Fibroblast of mammary gland (primary cell): ENCODE measurements around the gene NUP42.

Source experiments
- DNase-seq: peaks from one replicate; pipeline ENCODE4 v3.0.0-alpha.2; 2010; ENCODE audit warnings: low read depth
- H3K4me3 ChIP-seq: 2 replicates; pipeline ENCODE4 v1.5.1; 2011; ENCODE audit warnings: low read depth, mild to moderate bottlenecking, low read length, moderate library complexity; ENCODE audit not compliant: control insufficient read depth
- TF ChIP-seq, protein P1 (sequence below): conservative IDR thresholded peaks from 2 replicates; pipeline ENCODE4 v1.5.1; 2011; ENCODE audit warnings: low read depth, low read length, inconsistent platforms; ENCODE audit not compliant: control insufficient read depth, insufficient read depth

The NUP42 gene, protein sequence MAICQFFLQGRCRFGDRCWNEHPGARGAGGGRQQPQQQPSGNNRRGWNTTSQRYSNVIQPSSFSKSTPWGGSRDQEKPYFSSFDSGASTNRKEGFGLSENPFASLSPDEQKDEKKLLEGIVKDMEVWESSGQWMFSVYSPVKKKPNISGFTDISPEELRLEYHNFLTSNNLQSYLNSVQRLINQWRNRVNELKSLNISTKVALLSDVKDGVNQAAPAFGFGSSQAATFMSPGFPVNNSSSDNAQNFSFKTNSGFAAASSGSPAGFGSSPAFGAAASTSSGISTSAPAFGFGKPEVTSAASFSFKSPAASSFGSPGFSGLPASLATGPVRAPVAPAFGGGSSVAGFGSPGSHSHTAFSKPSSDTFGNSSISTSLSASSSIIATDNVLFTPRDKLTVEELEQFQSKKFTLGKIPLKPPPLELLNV

DNA sequence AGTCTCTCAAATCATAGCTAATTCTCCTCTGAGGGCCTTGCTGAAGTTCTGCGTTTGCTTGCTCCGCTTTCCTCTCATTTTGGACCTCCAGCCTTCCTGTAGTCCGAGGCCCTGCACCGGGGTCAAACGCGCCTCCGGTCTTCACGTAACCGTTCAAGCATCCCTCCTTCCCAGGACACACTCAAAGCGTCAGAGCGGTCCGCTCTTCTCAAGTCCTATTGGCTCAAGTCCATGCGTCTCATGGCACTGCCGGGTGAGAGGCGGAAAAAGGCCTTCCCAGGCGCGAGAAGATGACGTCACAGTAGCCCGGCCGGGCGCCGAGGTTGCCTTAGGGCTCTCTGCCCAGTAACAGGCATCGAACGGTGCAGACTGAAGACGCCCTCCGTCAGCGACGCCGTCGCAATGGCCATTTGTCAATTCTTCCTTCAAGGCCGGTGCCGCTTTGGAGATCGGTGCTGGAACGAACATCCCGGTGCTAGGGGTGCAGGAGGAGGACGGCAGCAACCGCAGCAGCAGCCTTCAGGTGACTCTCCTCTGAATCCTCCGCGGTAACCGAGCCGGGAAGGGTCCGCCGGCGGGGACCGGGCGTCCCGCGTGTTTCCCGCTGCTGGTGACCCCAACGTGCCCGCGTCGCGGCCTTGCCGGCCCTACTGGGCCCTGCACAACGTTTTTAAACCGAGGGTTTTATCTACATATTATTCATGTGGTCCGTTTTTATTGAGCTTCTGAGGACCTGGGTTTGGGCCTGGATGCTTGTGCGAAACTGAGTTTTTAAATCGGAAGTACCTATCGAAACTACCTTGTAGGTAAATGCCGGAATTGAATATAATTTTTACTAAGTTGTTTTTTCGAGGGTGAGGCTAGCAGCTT is at the start of gene NUP42:
Gene NUP42, plus strand, starts transcription at position 365 of the 870 bp plus-strand sequence. Its CDS starts 38 bp downstream, at position 403.
- H3K4me3 ChIP-seq, result peak within 1 kb of the TSS; percentile 93
- peak; percentile 100 for DNase-seq
- TF ChIP-seq, protein P1, sequence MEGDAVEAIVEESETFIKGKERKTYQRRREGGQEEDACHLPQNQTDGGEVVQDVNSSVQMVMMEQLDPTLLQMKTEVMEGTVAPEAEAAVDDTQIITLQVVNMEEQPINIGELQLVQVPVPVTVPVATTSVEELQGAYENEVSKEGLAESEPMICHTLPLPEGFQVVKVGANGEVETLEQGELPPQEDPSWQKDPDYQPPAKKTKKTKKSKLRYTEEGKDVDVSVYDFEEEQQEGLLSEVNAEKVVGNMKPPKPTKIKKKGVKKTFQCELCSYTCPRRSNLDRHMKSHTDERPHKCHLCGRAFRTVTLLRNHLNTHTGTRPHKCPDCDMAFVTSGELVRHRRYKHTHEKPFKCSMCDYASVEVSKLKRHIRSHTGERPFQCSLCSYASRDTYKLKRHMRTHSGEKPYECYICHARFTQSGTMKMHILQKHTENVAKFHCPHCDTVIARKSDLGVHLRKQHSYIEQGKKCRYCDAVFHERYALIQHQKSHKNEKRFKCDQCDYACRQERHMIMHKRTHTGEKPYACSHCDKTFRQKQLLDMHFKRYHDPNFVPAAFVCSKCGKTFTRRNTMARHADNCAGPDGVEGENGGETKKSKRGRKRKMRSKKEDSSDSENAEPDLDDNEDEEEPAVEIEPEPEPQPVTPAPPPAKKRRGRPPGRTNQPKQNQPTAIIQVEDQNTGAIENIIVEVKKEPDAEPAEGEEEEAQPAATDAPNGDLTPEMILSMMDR, result no peak

DNA sequence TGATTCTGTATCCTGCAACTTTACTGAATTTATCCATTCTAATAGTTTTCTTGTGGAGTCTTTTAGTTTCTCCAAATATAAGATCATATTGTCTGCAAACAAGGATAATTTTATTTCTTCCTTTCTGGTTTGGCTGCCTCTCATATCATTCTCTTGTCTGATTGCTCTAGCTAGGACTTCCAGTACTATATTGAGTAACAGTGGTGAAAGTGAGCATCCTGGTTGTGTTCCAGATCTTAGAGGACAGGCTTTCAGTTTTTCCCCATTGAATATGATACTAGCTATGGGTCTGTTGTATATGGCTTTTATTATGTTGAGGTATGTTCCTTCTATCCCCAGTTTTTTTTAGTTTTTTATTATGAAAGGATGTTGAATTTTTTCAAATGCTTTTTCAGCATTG is 48.1 kb upstream of the NUP42 start:
- no peak for DNase-seq
- H3K4me3 ChIP-seq, result no peak overlapping the region
- TF ChIP-seq, protein P1, result no peak

DNA sequence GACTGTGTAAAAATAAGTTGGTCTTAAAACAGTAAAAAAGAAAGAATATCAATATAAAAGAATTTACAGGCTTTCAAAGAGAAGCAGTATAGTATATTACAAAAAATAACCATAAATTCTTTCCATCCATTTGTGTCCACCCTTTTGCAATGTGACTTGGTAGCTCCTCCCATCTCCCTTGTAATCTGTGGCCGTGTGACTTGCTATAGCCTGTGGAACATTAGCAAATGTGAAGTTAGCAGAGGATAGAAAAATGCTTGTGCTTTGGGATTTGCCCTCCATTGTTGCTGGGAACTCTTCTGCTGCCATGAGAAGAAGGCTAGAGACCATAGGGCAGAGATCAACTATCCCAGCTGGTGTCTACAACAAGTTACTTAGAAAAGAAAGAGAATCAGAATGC is 46.1 kb upstream of the NUP42 start:
- TF ChIP-seq, protein P1, result no peak
- DNase-seq, result no peak

GRCh38 chr7:23136216-23136615 is 45.6 kb upstream of the NUP42 start:
- no peak for DNase-seq
- no peak overlapping the region for H3K4me3 ChIP-seq
- TF ChIP-seq, protein P1, result no peak

More for the DNA sequence above, 46.1 kb upstream of the NUP42 start:
- no peak overlapping the region for H3K4me3 ChIP-seq

GRCh38 chr7:23157679-23158078 is 24.2 kb upstream of the NUP42 start:
- DNase-seq, result no peak
- TF ChIP-seq, protein P1, result no peak
- H3K4me3 ChIP-seq, result no peak overlapping the region

- H3K4me3 ChIP-seq, result no peak overlapping the region
- TF ChIP-seq, protein P1, result no peak
- no peak for DNase-seq
Observed at GRCh38 chr7:23158546-23158945, 23.3 kb upstream of the NUP42 start.
